ENCODE results near the gene CLNK. TPM values are rescaled to one million over a fixed set of nuclear protein-coding genes. Genes with fewer than 3 reads are reported as not detected.

Gene CLNK
- total and polyA plus RNA-seq, 2 of the 8 experiments (the other 6 are each of a cell fraction or from before 2014, with no cell fraction given) = not detected

GRCh38 chr4:10729366-10729765 lies 44.8 kb upstream of the CLNK start (continued):
- no peak for TF ChIP-seq CHD2 (IDR thresholded peaks at IDR 0.05; ENCODE audit: low read length)
